Heart left ventricle (tissue), 13 donors: Measurements from ENCODE around the gene SIRT1.

Experiments used
- CTCF ChIP-seq, 12 donors: fragments of 200-600 bp; sonication (generic) in 4 of 12; IDR thresholded peaks; one replicate each; pipeline versions ENCODE4 v1.5.0 to v1.8.0; 2018 to 2022; ENCODE audit warnings: antibody characterized with exemption in 12 of 12, mild to moderate bottlenecking in 5 of 12
- POLR2A ChIP-seq, 2 donors: fragments of 450-650 bp; IDR thresholded peaks; one replicate each; pipeline ENCODE4 v1.6.1; 2017; ENCODE audit warnings: antibody characterized with exemption in 2 of 2, mild to moderate bottlenecking in 2 of 2, moderate library complexity in 2 of 2
- donor health status: ischemic (EF 13 %, LVEDD 7.1; RV severe dilation, severe dysfunction).
- donor health status: DM: no; HTN: yes; CAD: no.
- donor health status: DM: no; HTN: no; CAD: no.
- donor health status: ischemic (EF 25% LVEDD 6.9; RV normal size, moderate dysfunction).
- donor health status: ischemic (EF 25% LVEDD 5.7; RV mildly dilated, moderate dysfunction).
- donor health status: ischemic (EF 35%, LVEDD 5.7; RV mildly dilated, moderate dysfunction).
- donor health status: nonischemic (EF 11% LVEDD 7.7; RV severe dilation, severe dysfunction).
- donor health status: DM: yes; HTN: yes; CAD: no.
- donor health status: PGD.
- donor health status: ischemic (EF 29% LVEDD 5.4; RV normal size, mild dysfunction).
- donor health status: nonischemic (EF 23%, LVEDD 6.1; RV moderate dilation, normal function).

GRCh38 chr10:67935223-67935622, 50.8 kb downstream of the SIRT1 start:
- no peak for TF ChIP-seq CTCF (IDR thresholded peaks at IDR 0.05)
- no peak for TF ChIP-seq POLR2A (IDR thresholded peaks at IDR 0.05)
